DMS79 treated with DMSO at 0.1 percent for 48 hours (cell line): ENCODE data around the gene ADAM12.

ENCODE experiments used
- DNase-seq: peaks from one replicate; lab custom pipeline; 2025; lab: John Stamatoyannopoulos, UW

Gene ADAM12, protein sequence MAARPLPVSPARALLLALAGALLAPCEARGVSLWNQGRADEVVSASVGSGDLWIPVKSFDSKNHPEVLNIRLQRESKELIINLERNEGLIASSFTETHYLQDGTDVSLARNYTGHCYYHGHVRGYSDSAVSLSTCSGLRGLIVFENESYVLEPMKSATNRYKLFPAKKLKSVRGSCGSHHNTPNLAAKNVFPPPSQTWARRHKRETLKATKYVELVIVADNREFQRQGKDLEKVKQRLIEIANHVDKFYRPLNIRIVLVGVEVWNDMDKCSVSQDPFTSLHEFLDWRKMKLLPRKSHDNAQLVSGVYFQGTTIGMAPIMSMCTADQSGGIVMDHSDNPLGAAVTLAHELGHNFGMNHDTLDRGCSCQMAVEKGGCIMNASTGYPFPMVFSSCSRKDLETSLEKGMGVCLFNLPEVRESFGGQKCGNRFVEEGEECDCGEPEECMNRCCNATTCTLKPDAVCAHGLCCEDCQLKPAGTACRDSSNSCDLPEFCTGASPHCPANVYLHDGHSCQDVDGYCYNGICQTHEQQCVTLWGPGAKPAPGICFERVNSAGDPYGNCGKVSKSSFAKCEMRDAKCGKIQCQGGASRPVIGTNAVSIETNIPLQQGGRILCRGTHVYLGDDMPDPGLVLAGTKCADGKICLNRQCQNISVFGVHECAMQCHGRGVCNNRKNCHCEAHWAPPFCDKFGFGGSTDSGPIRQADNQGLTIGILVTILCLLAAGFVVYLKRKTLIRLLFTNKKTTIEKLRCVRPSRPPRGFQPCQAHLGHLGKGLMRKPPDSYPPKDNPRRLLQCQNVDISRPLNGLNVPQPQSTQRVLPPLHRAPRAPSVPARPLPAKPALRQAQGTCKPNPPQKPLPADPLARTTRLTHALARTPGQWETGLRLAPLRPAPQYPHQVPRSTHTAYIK

DNA sequence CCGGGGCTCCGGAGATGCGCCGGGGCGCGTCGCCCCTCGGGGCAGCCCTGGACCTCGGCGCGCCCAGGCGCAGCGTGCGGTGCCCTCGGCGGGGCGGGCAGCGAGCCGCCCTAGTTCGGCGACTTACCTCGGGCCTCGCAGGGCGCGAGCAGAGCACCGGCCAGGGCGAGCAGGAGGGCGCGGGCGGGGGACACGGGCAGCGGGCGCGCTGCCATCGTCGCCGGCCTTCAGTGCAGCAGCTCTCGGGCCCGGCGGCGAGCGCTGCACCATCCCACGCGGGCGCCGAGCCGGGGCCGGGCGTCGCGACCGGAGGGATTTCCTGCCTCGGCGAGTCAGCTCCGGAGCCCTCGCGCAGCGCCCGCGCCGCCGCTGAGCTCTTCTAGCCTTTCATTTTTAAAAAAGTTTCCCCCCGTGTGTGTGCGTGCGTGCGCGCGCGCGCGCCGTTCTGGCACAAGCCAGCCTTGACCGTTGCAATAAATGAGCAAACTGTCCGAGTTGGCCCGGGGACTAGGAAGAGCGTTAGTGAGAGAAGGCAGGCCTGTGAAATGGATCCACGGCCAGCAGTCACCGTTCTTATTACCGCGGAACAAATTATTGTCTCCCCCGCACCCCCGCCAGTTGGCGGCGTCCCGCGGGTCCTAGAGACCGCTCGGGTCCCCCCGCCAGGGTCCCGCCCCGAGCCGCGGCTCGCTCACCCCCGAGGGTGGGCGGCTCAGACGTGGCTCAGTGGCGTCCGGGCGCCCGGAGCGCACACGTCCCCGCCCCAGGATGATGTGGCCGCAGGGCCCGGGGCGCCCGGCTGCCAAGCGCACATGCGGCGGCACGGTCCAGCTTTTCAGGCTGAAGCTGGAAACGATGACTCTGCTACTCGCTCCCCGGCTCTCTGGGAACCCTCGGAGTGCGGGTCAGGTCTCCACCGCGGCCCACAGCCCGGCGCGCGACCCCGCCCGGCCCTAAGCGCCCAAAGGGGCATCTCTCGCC is at the start of gene ADAM12:
ADAM12 (minus strand) TSS at position 547 of the 981 bp plus-strand sequence; CDS start at position 215, 332 bp downstream.
- DNase-seq: no peak

DNA sequence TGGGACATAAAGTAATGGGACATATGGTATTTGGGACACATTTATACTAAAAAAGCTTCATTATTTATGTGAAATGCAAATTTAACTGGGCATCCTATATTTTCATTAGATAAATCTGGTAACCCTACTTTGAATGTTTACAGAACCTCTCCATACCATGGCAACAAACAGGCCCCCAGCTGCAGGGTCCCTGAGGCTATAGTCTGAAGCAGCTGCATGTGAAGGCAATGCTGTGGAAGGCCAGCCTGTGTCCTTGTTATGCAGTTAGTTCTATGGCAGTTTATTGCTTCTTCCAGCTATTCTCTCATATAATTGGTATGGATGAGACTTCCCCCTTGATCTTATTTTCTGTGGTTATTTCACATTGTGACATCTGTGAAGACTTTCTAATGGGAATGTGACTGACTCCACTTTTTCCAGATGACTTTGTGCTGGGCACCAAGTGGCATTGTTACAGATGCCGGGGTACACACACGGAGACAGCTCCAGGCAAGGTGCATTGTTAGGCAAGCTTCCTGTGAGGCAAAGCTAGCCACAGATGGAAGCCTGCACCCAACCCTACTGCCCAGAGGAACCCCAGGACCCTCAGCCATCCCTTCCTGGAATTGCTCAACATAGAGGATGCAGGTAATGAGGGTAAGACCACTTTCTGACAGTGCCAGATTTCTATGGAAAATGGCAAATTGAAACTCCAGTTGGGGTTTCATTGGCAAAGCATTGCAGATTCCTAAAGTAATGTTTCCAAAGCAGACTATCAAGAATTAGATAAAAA is 49.5 kb upstream of the ADAM12 start:
- no peak for DNase-seq

DNA sequence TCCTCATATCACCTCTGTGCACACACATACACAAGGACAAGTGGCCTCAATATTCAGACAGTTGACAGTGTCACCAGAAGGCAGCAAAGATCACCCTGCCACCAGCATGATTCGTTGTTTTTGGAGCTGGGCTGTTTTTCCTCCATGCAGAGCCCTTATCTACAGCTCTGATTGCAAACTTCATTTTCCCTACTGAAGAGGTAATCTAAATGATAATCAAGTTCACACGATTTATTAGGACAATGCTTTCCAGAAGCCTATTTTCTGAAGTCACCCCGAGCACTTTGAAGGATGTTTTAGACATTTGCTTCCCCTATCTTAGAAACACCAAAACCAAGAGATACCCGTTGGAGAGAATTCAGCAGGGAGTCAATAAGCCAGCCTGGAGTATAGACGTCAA is 46.0 kb upstream of the ADAM12 start:
- no peak for DNase-seq

DNA sequence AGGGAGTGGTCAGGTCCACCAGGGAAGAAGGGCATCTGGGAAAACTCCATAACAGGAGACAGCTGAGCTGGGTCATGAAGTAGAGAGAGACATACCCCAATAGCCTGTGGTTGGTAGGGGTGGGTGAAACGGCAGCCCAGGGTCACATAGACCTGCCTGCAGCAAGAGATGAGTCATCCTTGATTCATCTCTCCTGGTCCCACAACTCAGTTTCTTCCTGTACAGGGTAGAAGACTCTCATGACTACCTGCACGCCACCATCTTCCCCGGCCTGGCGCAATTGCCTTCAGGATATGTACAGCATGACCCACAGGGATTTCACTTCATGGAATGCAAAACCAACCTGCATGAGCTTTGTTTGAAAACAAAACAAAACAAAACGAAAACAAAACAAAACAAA is 45.1 kb upstream of the ADAM12 start:
- no peak for DNase-seq

DNA sequence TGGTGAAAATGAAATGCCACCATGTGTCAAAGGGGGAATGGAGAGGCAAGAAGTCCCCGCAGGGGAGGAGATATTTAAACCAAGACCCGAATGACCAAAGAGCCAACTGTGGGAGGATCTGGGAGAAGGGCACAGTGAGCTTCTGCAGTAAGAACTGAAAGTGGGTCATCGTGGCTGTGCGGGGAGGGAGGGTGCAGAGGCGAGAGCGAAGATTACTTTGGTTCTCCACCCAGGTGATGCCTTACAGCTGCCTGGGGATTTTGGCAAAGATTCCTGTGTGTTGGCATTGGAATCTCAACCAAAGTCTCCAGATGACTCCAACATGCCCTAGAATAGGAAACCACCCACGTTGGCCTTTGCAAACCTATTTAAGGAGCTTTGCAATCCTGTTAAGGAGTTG is 44.2 kb upstream of the ADAM12 start:
- DNase-seq: no peak

DNA sequence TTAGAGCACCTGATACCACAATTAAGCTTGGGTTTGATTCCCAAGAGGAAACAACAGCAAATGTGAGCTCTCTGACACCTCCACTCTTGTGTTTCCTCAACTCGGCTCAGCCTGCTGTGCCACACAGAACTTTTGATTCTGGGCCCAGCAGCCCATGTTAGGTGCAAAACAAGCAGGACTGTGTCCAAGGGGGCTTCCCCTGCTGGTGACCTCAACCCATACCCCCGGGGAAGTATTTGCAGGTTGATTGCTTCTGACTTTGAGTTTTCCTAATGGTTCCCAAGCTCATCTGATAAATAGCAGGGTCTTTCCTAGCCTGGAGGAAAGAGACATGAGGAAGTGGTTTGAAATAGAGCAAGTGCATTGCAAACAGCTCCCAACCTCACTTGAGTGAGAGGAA is 43.5 kb upstream of the ADAM12 start:
- no peak for DNase-seq

DNA sequence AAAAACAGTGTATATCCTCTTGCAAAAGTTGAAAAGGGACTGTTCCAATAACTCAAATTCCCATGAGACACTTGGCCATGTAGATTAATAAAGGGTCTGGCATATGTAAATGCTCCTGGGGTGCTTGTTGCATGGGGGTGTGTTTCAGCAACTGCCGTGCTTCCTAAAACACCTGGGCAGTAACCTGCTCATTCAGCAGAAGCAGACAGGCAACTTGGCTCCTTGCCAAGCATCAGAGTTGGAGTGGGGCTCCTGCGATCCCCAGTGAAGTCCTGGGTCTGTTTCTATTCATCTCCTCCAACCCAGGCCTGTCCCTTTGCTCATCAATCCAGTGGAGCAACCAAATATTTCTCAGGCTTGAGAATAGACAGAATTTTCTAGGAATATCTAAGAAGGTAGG is 42.2 kb upstream of the ADAM12 start:
- no peak for DNase-seq

DNA sequence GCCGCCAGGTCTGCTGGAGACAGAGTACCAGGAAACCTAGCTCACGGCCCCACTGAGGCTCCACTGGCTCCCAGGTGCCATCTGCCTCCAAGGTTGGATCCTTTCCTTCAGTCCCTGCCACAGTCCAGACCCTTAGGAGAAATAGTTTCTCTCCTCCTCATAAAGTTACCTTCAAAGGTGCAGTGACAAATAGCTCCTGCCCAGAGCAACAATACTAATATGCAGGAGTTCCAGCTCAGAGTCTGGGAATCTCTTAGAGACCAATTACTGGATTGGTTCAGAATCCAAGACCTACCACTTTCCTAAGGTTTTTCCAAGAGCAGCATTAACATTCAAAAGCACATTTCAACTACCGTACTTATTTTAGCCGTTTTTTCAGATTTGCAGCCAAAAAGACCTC is 41.0 kb upstream of the ADAM12 start:
- DNase-seq: no peak

DNA sequence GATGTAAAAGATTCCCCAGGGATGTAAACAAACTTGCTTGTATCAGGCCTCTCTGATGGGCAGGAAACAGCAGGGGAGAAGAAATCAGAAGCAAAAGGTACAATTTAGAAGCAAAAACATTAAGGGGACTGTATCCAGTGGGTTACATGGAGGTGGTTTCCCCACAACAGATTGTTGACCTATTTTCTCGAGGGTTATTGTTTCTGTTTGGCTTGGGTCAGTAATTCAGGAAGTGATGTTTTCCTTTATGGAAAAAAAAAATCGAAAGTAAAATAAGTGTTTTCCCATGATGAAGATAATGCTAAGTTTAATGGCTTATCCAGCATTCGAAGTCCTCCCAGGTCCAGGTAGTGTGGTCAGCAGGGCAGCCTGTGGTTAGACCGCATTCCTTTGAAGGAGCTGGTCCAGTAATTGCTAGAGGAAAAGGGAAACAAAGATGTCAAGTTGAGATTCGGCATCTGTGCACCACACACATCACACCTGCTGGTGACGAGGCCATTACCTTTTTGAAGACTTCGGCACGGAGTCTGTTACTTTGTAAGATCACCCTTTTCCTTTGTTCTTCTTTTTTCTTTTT is 37.3 kb upstream of the ADAM12 start:
- DNase-seq: no peak

DNA sequence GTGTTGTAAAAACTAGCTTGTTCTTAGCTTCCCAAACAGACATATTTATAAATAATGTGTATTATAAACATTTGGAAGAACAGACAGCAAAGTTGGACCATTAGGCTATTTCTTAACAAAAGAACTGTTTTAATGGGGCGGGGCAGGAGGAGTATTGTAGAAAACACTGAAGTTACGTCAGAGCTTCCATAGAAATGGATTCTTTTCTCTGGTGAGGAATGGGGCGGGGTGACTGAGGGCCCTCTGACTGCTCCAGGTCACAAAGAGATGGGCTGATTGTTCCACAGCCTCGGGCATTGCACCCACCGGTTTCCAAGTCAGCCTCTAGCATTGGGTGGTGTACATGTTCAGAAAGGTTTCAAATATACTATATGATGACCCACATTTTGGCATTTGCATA is 36.8 kb upstream of the ADAM12 start:
- DNase-seq: no peak

DNA sequence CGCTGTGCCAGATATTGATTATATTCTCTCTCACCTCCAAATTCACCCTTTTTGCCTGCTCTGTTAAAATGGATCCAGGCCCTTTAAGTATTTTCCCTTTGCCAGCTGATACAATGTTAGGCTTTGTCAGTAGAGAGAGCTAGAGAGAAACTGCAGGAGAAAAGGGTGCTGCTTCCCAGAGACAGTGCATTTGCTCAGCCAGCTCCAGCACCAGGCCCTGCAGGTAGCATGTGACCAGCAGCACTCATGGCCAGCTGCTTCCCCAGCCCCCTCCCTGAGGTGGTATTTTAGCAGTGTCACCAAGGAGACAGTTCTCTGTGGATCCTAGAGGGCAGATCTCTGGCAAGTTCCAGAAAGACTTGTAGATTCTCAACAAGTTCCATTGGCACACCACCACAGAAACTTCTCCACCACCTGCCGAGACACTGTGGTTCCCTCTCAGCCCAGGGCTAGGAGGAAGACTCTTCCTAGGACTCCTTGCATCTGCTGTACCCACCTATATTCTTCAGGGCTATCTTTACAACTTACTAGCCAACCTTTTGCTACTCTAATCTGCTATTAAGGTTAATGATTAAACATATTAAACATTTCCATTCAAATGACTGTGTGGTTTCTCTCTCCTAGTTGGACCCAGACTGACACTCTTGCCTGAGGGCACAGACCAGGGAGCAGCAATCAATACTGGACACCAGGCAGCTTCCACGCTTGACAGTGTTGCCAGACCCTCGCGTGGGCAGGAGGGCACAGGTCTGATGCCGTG is 35.6 kb upstream of the ADAM12 start:
- DNase-seq: no peak

DNA sequence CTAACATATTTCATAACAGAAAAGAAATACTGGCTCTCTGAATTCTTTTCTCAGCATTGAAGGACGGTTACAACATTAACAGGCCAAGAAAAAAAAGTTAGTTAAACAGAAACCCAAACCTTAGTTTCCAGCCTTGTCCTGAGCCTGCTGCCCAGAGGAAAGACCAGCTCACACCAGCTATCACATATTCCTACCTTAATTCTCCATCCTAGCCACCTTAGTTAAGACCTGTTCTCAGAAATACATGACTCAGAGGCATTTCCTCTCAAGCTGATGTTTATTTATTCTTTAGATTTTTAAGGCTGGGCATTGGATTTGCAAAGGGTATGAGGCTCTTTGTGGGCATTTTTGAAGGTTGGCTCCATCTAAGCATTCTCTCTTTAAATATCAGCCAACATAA is 34.3 kb upstream of the ADAM12 start:
- DNase-seq: no peak

DNA sequence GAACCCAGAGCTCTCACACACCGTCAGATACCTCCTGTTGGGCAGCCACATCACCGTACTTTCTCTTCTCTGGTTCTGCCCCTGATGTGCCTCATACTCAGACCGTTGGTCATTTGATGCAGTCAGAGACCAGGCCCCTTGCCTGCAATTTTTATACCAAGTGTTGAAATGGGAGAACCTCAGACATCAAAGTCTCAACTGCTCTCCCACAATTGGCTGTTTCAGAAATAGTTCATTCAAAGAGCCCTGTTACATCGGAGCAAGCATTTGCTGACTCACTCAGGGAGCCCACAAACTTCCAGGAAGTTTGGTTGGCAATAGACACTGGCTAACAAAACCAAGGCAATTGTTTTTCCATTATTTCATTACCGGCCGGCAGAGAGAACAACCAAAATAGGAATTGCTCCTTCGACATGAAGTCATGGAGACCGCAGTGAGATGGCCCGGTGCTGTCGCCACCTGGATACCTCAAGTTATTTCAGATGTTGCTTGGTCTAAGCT is 33.5 kb upstream of the ADAM12 start:
- no peak for DNase-seq

DNA sequence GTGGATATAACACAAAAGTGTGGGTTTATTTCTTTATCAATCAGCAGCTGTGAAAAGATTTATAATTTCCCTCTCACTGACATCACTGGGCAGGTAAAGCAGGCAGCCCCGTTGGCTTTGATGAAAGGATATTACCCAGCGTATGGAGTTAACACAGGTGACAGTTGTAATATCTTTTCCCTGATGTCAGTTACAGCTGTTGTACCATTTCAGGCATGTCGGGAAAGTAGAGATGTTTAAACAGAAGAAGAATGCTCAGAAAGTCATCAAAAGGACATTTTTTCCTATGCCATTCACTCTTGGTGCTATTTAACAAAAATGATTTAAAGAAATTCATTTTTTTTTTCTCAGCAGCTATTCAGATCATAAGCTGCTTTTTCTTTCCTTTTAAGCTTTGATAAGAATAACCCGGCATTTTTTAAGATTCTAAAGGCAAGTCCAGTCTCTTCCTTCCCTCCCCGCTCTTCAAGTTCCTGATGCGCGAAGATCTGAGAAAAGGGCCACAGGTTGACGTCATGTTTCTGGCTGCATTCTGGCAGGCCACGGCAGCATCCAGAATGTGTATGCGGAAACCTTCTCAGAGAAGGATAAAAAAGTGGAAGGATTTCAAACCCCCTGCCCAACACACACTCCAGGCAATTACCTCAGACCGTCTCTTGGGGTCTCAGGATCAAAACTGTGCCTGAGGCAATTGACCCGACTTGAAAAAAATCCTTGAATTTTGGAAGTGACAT is 32.5 kb upstream of the ADAM12 start:
- no peak for DNase-seq

DNA sequence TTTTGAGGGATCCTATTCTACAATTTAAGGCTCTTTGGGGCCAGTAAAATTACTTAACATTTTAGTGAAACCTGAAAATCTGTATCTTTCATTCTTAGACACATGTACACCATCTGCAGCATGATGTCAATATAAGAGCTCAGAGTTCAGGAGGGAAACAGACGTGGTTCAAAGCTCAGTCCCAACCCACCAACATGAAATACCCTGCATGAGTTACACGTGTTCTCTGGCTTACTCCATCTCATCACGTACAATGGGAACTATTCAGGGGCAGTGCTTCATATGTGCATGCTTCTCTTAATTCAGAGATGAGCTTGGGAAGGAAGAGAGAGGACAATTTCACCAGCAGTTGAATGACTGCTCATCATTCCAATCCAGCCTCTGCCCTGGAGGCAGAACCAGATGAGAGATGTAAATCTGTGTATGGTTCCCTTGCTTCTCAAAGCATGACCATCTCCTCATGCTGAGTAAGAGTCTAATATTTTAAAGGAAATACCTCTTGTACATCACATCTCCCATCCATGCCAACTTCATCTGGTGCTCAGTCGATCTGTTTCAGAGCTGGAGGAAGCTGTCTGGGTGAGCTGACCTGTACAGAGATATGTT is 29.0 kb upstream of the ADAM12 start:
- no peak for DNase-seq

DNA sequence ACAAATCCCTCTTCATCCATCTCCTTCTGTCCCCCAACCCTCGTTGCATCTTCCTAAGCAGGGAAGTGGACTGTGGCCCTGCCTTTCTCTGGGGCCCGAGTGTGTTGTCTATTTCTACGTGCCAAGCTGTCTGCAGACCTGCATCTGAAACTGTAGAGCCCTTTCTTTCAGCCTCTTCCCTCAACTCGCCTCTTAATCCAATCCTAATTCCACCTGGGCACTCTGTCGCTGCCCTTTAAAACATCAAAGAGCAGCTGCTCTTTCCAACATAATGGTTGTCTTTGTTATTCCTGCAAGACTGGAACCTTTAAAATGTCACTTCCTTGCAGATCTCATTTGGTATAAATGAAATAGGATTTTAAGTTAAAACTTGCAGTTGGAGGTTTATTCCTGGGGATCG is 21.5 kb upstream of the ADAM12 start:
- no peak for DNase-seq

DNA sequence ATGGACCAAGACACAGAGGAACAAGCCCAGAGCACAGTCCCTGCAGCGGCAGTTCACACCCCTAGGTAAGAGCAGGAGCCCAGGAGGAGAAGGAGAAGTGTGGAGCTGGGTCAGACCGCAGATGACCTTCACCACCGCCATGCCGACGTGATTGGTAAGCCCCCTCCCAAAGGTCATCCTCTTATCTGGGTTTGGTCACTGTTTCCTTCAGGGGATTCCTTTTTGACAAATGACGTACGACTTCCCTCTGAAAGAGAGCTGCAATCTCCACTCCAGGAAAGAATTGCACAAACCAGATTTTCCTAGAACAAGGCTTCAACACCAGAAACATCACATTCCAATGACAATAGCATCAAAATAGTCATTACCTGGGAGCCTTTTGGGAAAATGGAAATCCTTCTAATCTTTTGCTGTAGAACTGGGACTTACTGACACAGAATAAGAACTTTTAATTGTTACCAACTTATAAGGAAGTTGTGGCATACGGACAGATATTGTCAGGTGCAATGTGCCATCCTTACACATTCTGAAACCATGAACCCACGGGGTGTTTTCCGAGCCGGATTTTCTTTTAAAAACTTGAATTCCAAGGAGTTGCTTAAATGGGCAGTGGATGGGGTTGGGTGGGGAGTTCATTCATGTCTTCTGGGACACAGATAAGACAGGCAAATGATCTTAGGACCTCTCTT is 20.8 kb upstream of the ADAM12 start:
- DNase-seq: no peak

DNA sequence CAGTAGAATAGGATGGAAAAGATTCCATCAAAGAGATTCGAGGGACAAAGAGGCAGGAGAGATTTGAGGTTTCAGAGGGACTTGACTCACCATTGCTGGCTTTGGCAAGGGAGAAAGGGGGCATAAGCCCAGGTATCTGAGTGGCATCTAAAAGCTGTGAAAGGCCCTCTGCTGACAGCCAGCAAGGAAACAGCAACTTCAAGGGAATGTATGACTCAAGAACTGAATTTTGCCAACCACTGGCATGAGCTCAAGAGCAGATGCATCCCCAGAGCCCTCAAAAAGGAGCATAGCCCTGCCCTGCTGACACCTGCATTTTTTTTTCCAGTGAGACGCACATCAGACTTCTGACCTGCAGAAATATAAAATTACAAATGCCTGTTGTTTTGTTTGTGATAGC is 19.6 kb upstream of the ADAM12 start:
- no peak for DNase-seq
